HCT116 (cell line): ENCODE results near the gene HBA2. TPM values are rescaled to one million over a fixed set of nuclear protein-coding genes. Genes with fewer than 3 reads are reported as not detected.

ENCODE experiments used
- ATAC-seq: fragments of 200-7000 bp; cut with Tn5 transposase; 2 replicates; pipeline ENCODE4 v1.9.1; 2020; ENCODE audit warnings: mild to moderate bottlenecking, moderate library complexity
- BruUV-seq: library from RNA; stranded (reverse); fragments of 400-500 nt; replicated peaks from 2 replicates; lab custom pipeline; 2021; lab: Mats Ljungman, UMichigan
- CTCF ChIA-PET: fragments of 300-600 bp; sonication (Branson Sonifier 250); formaldehyde crosslinking; loops from one replicate; lab custom pipeline; 2021; ENCODE audit warnings: antibody characterized with exemption; lab: Charles Lee
- POLR2A ChIA-PET: fragments of 300-600, 350-600 bp; sonication (Branson Sonifier 250); formaldehyde crosslinking; loops from one replicate; lab custom pipeline; 2021; ENCODE audit warnings: antibody characterized with exemption; lab: Charles Lee
- RAD21 ChIA-PET, 2 experiments: fragments of 300-600 bp; sonication (Branson Sonifier 250); formaldehyde crosslinking; loops; one replicate each; lab custom pipeline; 2023; ENCODE audit warnings: low total read pairs in 2 of 2; ENCODE audit not compliant: uncharacterized antibody in 2 of 2, unreplicated experiment in 2 of 2, low non-redundant PET in 1 of 2; lab: Charles Lee
- DNase-seq: peaks from one replicate; pipeline ENCODE4 v3.0.0-alpha.2; 2010; ENCODE audit warnings: low read depth, low spot score
- H2AFZ ChIP-seq: fragments of 200-600 bp; shearing (Covaris generic), sonication (generic); 2 replicates; pipeline ENCODE4 v1.6.1; 2017; ENCODE audit warnings: low read depth, mixed run types, mixed read lengths, antibody characterized with exemption, low read length; ENCODE audit not compliant: poor library complexity, severe bottlenecking
- H3K27ac ChIP-seq: 2 replicates; pipeline ENCODE4 v1.5.1; 2012; ENCODE audit warnings: low read depth, low read length
- H3K27me3 ChIP-seq: fragments of 200-600 bp; sonication (generic); 2 replicates; pipeline ENCODE4 v1.6.1; 2016; ENCODE audit warnings: mixed run types, low read length, mixed read lengths; ENCODE audit not compliant: insufficient read depth
- H3K36me3 ChIP-seq, 2 experiments: fragments of 200-500 bp in 1 of 2; fragments of 200-600 bp in 1 of 2; sonication (Bioruptor generic) in 1 of 2; sonication (generic) in 1 of 2; 2 replicates each; pipeline versions ENCODE4 v1.5.1 to v1.6.1; 2014 to 2016; ENCODE audit warnings: low read length in 2 of 2, inconsistent platforms in 1 of 2, mixed read lengths in 1 of 2, mixed run types in 1 of 2; ENCODE audit not compliant: insufficient read depth in 2 of 2, control insufficient read depth in 1 of 2
- H3K4me1 ChIP-seq, 2 experiments: fragments of 200-600 bp in 1 of 2; sonication (generic) in 1 of 2; 2 replicates each; pipeline versions ENCODE4 v1.5.1 to v1.6.1; 2012 to 2017; ENCODE audit warnings: low read length in 2 of 2, inconsistent platforms in 1 of 2, mild to moderate bottlenecking in 1 of 2, mixed read lengths in 1 of 2, mixed run types in 1 of 2, moderate library complexity in 1 of 2; ENCODE audit not compliant: insufficient read depth in 2 of 2, control insufficient read depth in 1 of 2
- H3K4me2 ChIP-seq: fragments of 200-600 bp; sonication (generic); 2 replicates; pipeline ENCODE4 v1.6.1; 2017; ENCODE audit warnings: mixed run types, low read length, mixed read lengths
- H3K4me3 ChIP-seq, 2 experiments: fragments of 200-600 bp in 1 of 2; sonication (generic) in 1 of 2; replicated peaks in 1 of 2; 2 replicates each; pipeline ENCODE4 v1.5.1; 2011 to 2016; ENCODE audit warnings: low read length in 2 of 2, control low read depth in 1 of 2, low read depth in 1 of 2, mild to moderate bottlenecking in 1 of 2, mixed read lengths in 1 of 2, mixed run types in 1 of 2
- H3K79me2 ChIP-seq: fragments of 200-600 bp; sonication (generic); 2 replicates; pipeline ENCODE4 v1.6.1; 2017; ENCODE audit warnings: mild to moderate bottlenecking, mixed run types, low read length, moderate library complexity, mixed read lengths; ENCODE audit not compliant: insufficient read depth
- H3K9ac ChIP-seq: fragments of 200-600 bp; sonication (generic); 2 replicates; pipeline ENCODE4 v1.6.1; 2016; ENCODE audit warnings: low read length, mixed read lengths
- H3K9me2 ChIP-seq: fragments of 200-600 bp; sonication (generic), shearing (Covaris generic); 2 replicates; pipeline ENCODE4 v1.6.1; 2017; ENCODE audit warnings: mixed run types, mild to moderate bottlenecking, moderate library complexity; ENCODE audit not compliant: insufficient read depth
- H3K9me3 ChIP-seq, 2 experiments: fragments of 200-500 bp in 1 of 2; fragments of 200-600 bp in 1 of 2; sonication (Bioruptor generic) in 1 of 2; sonication (generic) in 1 of 2; 2 replicates each; pipeline ENCODE4 v1.6.1; 2014 to 2017; ENCODE audit warnings: low read length in 2 of 2, mixed read lengths in 2 of 2, inconsistent platforms in 1 of 2, low read depth in 1 of 2, mild to moderate bottlenecking in 1 of 2, mixed run types in 1 of 2, moderate library complexity in 1 of 2; ENCODE audit not compliant: control insufficient read depth in 1 of 2, insufficient read depth in 1 of 2
- H4K20me1 ChIP-seq: fragments of 200-600 bp; sonication (generic), shearing (Covaris generic); 2 replicates; pipeline ENCODE4 v1.6.1; 2017; ENCODE audit warnings: mixed run types, mild to moderate bottlenecking, moderate library complexity; ENCODE audit not compliant: insufficient read depth
- CBX3 ChIP-seq: IDR thresholded peaks from 2 replicates; pipeline ENCODE4 v1.6.1; 2012; ENCODE audit warnings: low read depth
- EGR1 ChIP-seq: IDR thresholded peaks from 2 replicates; pipeline ENCODE4 v1.6.1; 2012; ENCODE audit warnings: low read depth
- ELF1 ChIP-seq: IDR thresholded peaks from 2 replicates; pipeline ENCODE4 v1.6.1; 2012; ENCODE audit warnings: low read depth, borderline replicate concordance
- EZH2 ChIP-seq: fragments of 200-600 bp; sonication (generic); IDR thresholded peaks from 2 replicates; pipeline ENCODE4 v1.6.1; 2017; ENCODE audit warnings: antibody characterized with exemption, mixed run types
- MAX ChIP-seq: IDR thresholded peaks from 2 replicates; pipeline ENCODE4 v1.6.1; 2012
- POLR2A ChIP-seq: IDR thresholded peaks from 2 replicates; pipeline ENCODE4 v1.7.0; 2011; ENCODE audit warnings: borderline replicate concordance; ENCODE audit not compliant: insufficient read depth, insufficient read length; ENCODE audit errors: extremely low read depth
- RAD21 ChIP-seq: IDR thresholded peaks from 2 replicates; pipeline ENCODE4 v1.6.1; 2012; ENCODE audit warnings: low read depth, mild to moderate bottlenecking
- SIN3A ChIP-seq: IDR thresholded peaks from 2 replicates; pipeline ENCODE4 v1.6.1; 2012; ENCODE audit warnings: low read depth
- SP1 ChIP-seq: IDR thresholded peaks from 2 replicates; pipeline ENCODE4 v1.6.1; 2012; ENCODE audit warnings: low read depth
- SRF ChIP-seq: IDR thresholded peaks from 2 replicates; pipeline ENCODE4 v1.6.1; 2012; ENCODE audit warnings: low read depth
- TCF7L2 ChIP-seq: IDR thresholded peaks from 2 replicates; pipeline ENCODE4 v1.7.0; 2011; ENCODE audit warnings: borderline replicate concordance, inconsistent platforms; ENCODE audit not compliant: insufficient read depth, insufficient read length; ENCODE audit errors: extremely low read depth
- YY1 ChIP-seq: IDR thresholded peaks from 2 replicates; pipeline ENCODE4 v1.6.1; 2011; ENCODE audit warnings: low read length, low read depth, moderate library complexity, mild to moderate bottlenecking; ENCODE audit not compliant: insufficient replicate concordance; ENCODE audit errors: extremely low read depth
- intact Hi-C: fragments of 100-400 bp; cut with micrococcal nuclease; formaldehyde crosslinking; loops from 2 replicates; pipeline ENCODE4 v1.10.0; 2022
- total RNA-seq: library from RNA; stranded (reverse); gene quantifications from one replicate; pipeline ENCODE4 v1.2.1, GENCODE V29; 2021; ENCODE audit not compliant: unreplicated experiment
- TF ChIP-seq, protein P1 (sequence below): IDR thresholded peaks from 2 replicates; pipeline ENCODE4 v1.6.1; 2011; ENCODE audit warnings: mild to moderate bottlenecking, low read length, moderate library complexity; ENCODE audit not compliant: insufficient replicate concordance; ENCODE audit errors: extremely low read depth

HBA2 gene
- total RNA-seq, 1 experiment from 2014 or later, result 3.0 TPM

DNA sequence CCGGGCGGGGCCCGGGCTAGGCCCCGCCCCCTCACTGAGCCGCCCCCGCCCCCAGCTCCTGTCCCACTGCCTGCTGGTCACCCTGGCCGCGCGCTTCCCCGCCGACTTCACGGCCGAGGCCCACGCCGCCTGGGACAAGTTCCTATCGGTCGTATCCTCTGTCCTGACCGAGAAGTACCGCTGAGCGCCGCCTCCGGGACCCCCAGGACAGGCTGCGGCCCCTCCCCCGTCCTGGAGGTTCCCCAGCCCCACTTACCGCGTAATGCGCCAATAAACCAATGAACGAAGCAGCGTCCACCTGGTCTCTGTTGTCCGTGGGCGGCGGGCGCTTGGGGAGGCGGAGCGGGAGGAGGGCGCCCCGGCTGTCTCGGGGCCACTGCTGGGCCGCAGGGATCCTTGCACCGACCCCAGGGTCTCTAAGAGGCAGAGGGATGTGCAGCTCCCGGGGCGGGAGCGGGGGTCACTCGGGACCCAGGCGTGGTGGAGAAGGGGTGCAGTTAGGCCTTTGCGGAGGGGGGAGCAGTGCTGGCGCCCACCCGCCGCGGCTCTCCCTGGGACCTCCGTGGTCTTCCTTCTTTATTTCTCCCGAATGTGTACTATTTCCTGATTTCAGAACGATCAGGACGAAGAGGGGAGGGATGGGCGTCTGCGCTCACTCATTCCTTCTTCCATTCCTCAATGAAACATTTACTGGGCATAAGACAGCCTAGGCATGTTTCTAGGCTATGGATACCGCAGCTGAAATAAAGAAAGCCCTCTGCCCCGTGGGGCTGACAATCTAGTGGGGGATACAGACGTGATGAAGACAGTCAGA, 18.3 kb upstream of the HBA2 start:
- H3K79me2 ChIP-seq, result no peaks in the 10 kb centered on the region
- no peaks in the 10 kb centered on the region for H3K9me3 ChIP-seq
- TF ChIP-seq ELF1, result no peak
- no peak for TF ChIP-seq POLR2A
- no peak for TF ChIP-seq EZH2
- no peak for TF ChIP-seq MAX
- TF ChIP-seq, protein P1, sequence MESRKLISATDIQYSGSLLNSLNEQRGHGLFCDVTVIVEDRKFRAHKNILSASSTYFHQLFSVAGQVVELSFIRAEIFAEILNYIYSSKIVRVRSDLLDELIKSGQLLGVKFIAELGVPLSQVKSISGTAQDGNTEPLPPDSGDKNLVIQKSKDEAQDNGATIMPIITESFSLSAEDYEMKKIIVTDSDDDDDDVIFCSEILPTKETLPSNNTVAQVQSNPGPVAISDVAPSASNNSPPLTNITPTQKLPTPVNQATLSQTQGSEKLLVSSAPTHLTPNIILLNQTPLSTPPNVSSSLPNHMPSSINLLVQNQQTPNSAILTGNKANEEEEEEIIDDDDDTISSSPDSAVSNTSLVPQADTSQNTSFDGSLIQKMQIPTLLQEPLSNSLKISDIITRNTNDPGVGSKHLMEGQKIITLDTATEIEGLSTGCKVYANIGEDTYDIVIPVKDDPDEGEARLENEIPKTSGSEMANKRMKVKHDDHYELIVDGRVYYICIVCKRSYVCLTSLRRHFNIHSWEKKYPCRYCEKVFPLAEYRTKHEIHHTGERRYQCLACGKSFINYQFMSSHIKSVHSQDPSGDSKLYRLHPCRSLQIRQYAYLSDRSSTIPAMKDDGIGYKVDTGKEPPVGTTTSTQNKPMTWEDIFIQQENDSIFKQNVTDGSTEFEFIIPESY, result no peak
- no peaks in the 10 kb centered on the region for H3K9me2 ChIP-seq
- H3K27me3 ChIP-seq, result no peaks in the 10 kb centered on the region
- ChIA-PET RAD21 (no interaction called here), POLR2A (no interaction called here), CTCF (no interaction called here)
- peak overlapping the region; percentile 88 for H3K4me2 ChIP-seq
- BruUV-seq, result no TSS peak
- no peak overlapping the region for H2AFZ ChIP-seq
- H3K9ac ChIP-seq, result peak overlapping the region; percentile 35
- peaks cover 5 to 9% of the 10 kb centered on the region in 2 experiments; a peak in 3 of 4 replicates for H3K4me1 ChIP-seq
- H3K4me3 ChIP-seq, result peak overlapping the region; percentile 35 to 52
- no peak overlapping the region for H3K27ac ChIP-seq
- peak; percentile 80 for ATAC-seq
- no peaks in the 10 kb centered on the region for H3K36me3 ChIP-seq
- intact Hi-C loops, result no loop called here
- H4K20me1 ChIP-seq, result no peaks in the 10 kb centered on the region
- DNase-seq, result no peak

DNA sequence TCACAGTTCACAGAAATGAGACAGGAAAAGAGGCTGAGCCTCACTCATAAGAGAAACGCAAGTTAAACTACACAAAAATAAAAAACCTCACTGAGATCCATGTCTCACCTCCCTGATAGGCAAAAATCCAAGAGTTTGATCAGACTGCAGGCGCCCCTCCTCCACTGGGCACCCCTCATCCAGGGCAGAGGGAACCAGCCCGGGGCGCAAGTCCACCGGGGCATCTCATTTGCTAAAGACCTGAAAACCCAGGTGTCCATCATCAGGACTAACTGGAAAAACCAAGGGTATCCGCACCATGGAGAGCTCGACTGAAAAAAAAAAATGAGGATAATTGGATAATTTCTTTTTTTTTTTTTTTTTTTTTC, 17.7 kb upstream of the HBA2 start:
- Histone ChIP-seq H3K27ac (no peak overlapping the region), H3K9me2 (no peaks in the 10 kb centered on the region), H3K9ac (no peak overlapping the region), H3K27me3 (no peaks in the 10 kb centered on the region), H3K36me3 (no peaks in the 10 kb centered on the region), H3K4me2 (peak overlapping the region; percentile 88), H2AFZ (no peak overlapping the region), H3K79me2 (no peaks in the 10 kb centered on the region)
- ChIA-PET RAD21 (no interaction called here), POLR2A (no interaction called here)
- ATAC-seq, result no peak
- TF ChIP-seq SRF (no peak), SIN3A (no peak), YY1 (no peak), EZH2 (no peak), EGR1 (no peak), CBX3 (no peak), SP1 (no peak), POLR2A (no peak), RAD21 (no peak), ELF1 (no peak), TCF7L2 (no peak)
- TF ChIP-seq, protein P1, result no peak
- TF ChIP-seq, all 23 proteins: peak for 0
- no peaks in the 10 kb centered on the region for H3K9me3 ChIP-seq
- H3K4me3 ChIP-seq, result peak overlapping the region in 1 of 2 experiments; percentile 52; a peak in 2 of 4 replicates
- no TSS peak for BruUV-seq
- CTCF ChIA-PET, result no interaction called here
- H3K4me1 ChIP-seq, result peaks cover 5 to 9% of the 10 kb centered on the region in 2 experiments; a peak in 3 of 4 replicates
- intact Hi-C loops, result no loop called here
- no peaks in the 10 kb centered on the region for H4K20me1 ChIP-seq
- DNase-seq, result no peak
